H1 (cell line): ENCODE data around the gene MBD5. TPM values are rescaled to one million over a fixed set of nuclear protein-coding genes. Genes with fewer than 3 reads are reported as not detected.

ENCODE experiments used
- CTCF ChIA-PET: fragments of 300-600 bp; sonication (Branson Sonifier 250); formaldehyde crosslinking; loops from one replicate; lab custom pipeline; 2021; ENCODE audit not compliant: partially characterized antibody; lab: Charles Lee
- POLR2A ChIA-PET: fragments of 300-600 bp; sonication (Branson Sonifier 250); formaldehyde crosslinking; loops from one replicate; lab custom pipeline; 2021; ENCODE audit warnings: inconsistent platforms; ENCODE audit not compliant: partially characterized antibody; lab: Charles Lee
- DNase-seq, 2 experiments: peaks; one replicate each; pipeline versions ENCODE4 v3.0.0 to v3.0.0-alpha.2; 2010 to 2022; ENCODE audit warnings: low spot score in 2 of 2, low read depth in 1 of 2, mixed read lengths in 1 of 2
- FAIRE-seq: peaks from 2 replicates; lab custom pipeline; 2011; peaks lifted over from hg19 to GRCh38; lab: Jason Lieb, UNC
- H2AFZ ChIP-seq: 2 replicates; pipeline ENCODE4 v1.8.1; 2012; ENCODE audit warnings: low read length, inconsistent platforms
- H2AK5ac ChIP-seq: 2 replicates; pipeline ENCODE4 v1.6.1; 2013; ENCODE audit warnings: low read depth, low read length
- H2BK120ac ChIP-seq: replicated peaks from 2 replicates; pipeline ENCODE3; 2013; ENCODE audit warnings: low read depth, low read length, inconsistent platforms
- H2BK12ac ChIP-seq: 2 replicates; pipeline ENCODE4 v1.6.1; 2013; ENCODE audit warnings: low read depth, low read length
- H2BK15ac ChIP-seq: 2 replicates; pipeline ENCODE4 v1.6.1; 2013; ENCODE audit warnings: low read length
- H2BK20ac ChIP-seq: 2 replicates; pipeline ENCODE4 v1.6.1; 2013; ENCODE audit warnings: low read length
- H2BK5ac ChIP-seq: 2 replicates; pipeline ENCODE4 v1.6.1; 2013; ENCODE audit warnings: low read depth, low read length
- H3K14ac ChIP-seq: 2 replicates; pipeline ENCODE4 v1.6.1; 2013; ENCODE audit warnings: inconsistent platforms; ENCODE audit not compliant: insufficient read length
- H3K18ac ChIP-seq: 2 replicates; pipeline ENCODE4 v1.6.1; 2013; ENCODE audit warnings: low read length; ENCODE audit errors: extremely low read depth
- H3K23ac ChIP-seq: 2 replicates; pipeline ENCODE4 v1.6.1; 2013; ENCODE audit warnings: inconsistent platforms; ENCODE audit not compliant: insufficient read length
- H3K23me2 ChIP-seq: 2 replicates; pipeline ENCODE4 v1.6.1; 2013; ENCODE audit warnings: low read depth, low read length
- H3K27ac ChIP-seq: 2 replicates; pipeline ENCODE4 v1.6.1; 2011; ENCODE audit warnings: low read depth, low read length, inconsistent platforms
- H3K27me3 ChIP-seq, 4 experiments: replicated peaks in 1 of 4; 1 replicate in 1 of 4; 2 replicates in 3 of 4; pipeline versions ENCODE4 v1.6.1 to v1.8.1; 2011 to 2013; ENCODE audit warnings: low read length in 3 of 4, mild to moderate bottlenecking in 3 of 4, inconsistent platforms in 2 of 4, mixed read lengths in 2 of 4, moderate library complexity in 1 of 4; ENCODE audit not compliant: control insufficient read depth in 3 of 4, insufficient read depth in 3 of 4; ENCODE audit errors: extremely low read depth in 1 of 4
- H3K36me3 ChIP-seq, 4 experiments: 2 replicates each; pipeline versions ENCODE4 v1.6.1 to v1.8.1; 2011 to 2013; ENCODE audit warnings: mild to moderate bottlenecking in 4 of 4, low read length in 3 of 4, moderate library complexity in 2 of 4, control low read depth in 1 of 4, inconsistent platforms in 1 of 4; ENCODE audit not compliant: insufficient read depth in 4 of 4, control insufficient read depth in 2 of 4
- H3K4ac ChIP-seq: replicated peaks from 2 replicates; pipeline ENCODE3; 2013; ENCODE audit warnings: low read length, low read depth, mixed read lengths, inconsistent platforms; ENCODE audit not compliant: insufficient read length
- H3K4me1 ChIP-seq, 4 experiments: replicated peaks in 1 of 4; 1 replicate in 1 of 4; 2 replicates in 3 of 4; pipeline versions ENCODE4 v1.6.1 to v1.8.1; 2011 to 2013; ENCODE audit warnings: low read length in 3 of 4, inconsistent platforms in 2 of 4, mixed read lengths in 1 of 4; ENCODE audit not compliant: insufficient read depth in 4 of 4, control insufficient read depth in 3 of 4
- H3K4me2 ChIP-seq, 2 experiments: 2 replicates each; pipeline versions ENCODE4 v1.6.1 to v1.8.1; 2011 to 2013; ENCODE audit warnings: low read depth in 2 of 2, low read length in 2 of 2, control low read depth in 1 of 2, inconsistent platforms in 1 of 2, mild to moderate bottlenecking in 1 of 2; ENCODE audit not compliant: insufficient read depth in 1 of 2
- H3K4me3 ChIP-seq, 4 experiments: fragments of 200-600, 300-600 bp in 1 of 4; sonication (generic), shearing (Covaris generic), sonication (Bioruptor Twin) in 1 of 4; 2 replicates each; pipeline versions ENCODE4 v1.5.1 to v1.8.1; 2011 to 2016; ENCODE audit warnings: low read length in 4 of 4, low read depth in 3 of 4, control low read depth in 2 of 4, inconsistent platforms in 2 of 4, mild to moderate bottlenecking in 2 of 4, mixed read lengths in 1 of 4, moderate library complexity in 1 of 4; ENCODE audit not compliant: insufficient read depth in 2 of 4; ENCODE audit errors: extremely low read depth in 1 of 4
- H3K56ac ChIP-seq: replicated peaks from 2 replicates; pipeline ENCODE3; 2013; ENCODE audit warnings: low read depth, mild to moderate bottlenecking, mixed read lengths, low read length, inconsistent platforms; ENCODE audit not compliant: insufficient read length
- H3K79me1 ChIP-seq: 2 replicates; pipeline ENCODE4 v1.6.1; 2013; ENCODE audit warnings: low read depth, low read length, control low read depth
- H3K79me2 ChIP-seq, 2 experiments: 2 replicates each; pipeline versions ENCODE4 v1.6.1 to v1.8.1; 2012 to 2013; ENCODE audit warnings: low read length in 2 of 2, mild to moderate bottlenecking in 2 of 2, inconsistent platforms in 1 of 2; ENCODE audit not compliant: insufficient read depth in 2 of 2, control insufficient read depth in 1 of 2
- H3K9ac ChIP-seq, 4 experiments: replicated peaks in 1 of 4; 1 replicate in 1 of 4; 2 replicates in 3 of 4; pipeline versions ENCODE4 v1.6.1 to v1.8.1; 2011 to 2013; ENCODE audit warnings: low read depth in 3 of 4, low read length in 3 of 4, control low read depth in 2 of 4, mild to moderate bottlenecking in 2 of 4, moderate library complexity in 2 of 4, inconsistent platforms in 1 of 4; ENCODE audit errors: extremely low read depth in 1 of 4
- H3K9me3 ChIP-seq, 2 experiments: 2 replicates each; pipeline versions ENCODE4 v1.6.1 to v1.8.1; 2012 to 2013; ENCODE audit warnings: mild to moderate bottlenecking in 2 of 2, moderate library complexity in 2 of 2, control low read depth in 1 of 2, inconsistent platforms in 1 of 2, low read depth in 1 of 2, low read length in 1 of 2, mixed read lengths in 1 of 2; ENCODE audit not compliant: insufficient read depth in 2 of 2
- H4K20me1 ChIP-seq, 2 experiments: replicated peaks in 1 of 2; 2 replicates each; pipeline versions ENCODE3 to v1.8.1; 2011 to 2013; ENCODE audit warnings: inconsistent platforms in 2 of 2, low read length in 2 of 2, mild to moderate bottlenecking in 1 of 2; ENCODE audit not compliant: insufficient read depth in 2 of 2, control insufficient read depth in 1 of 2
- H4K5ac ChIP-seq: 2 replicates; pipeline ENCODE4 v1.6.1; 2013; ENCODE audit warnings: low read length, low read depth, mixed read lengths, inconsistent platforms; ENCODE audit not compliant: insufficient read length
- H4K8ac ChIP-seq: 2 replicates; pipeline ENCODE4 v1.8.0; 2013; ENCODE audit warnings: mild to moderate bottlenecking, moderate library complexity, low read length, inconsistent platforms; ENCODE audit not compliant: insufficient read depth; ENCODE audit errors: extremely low read depth
- H4K91ac ChIP-seq: replicated peaks from 2 replicates; pipeline ENCODE3; 2013; ENCODE audit warnings: low read length, mixed read lengths, inconsistent platforms; ENCODE audit not compliant: insufficient read length
- CEBPB ChIP-seq: IDR thresholded peaks from 2 replicates; pipeline ENCODE4 v1.6.1; 2012; ENCODE audit warnings: low read depth, low read length
- CHD2 ChIP-seq: IDR thresholded peaks from 2 replicates; pipeline ENCODE4 v1.6.1; 2012; ENCODE audit warnings: low read length, improper control_type of control experiment
- CREB1 ChIP-seq: IDR thresholded peaks from 2 replicates; pipeline ENCODE4 v1.6.1; 2012; ENCODE audit warnings: inconsistent platforms
- EZH2 ChIP-seq: fragments of 200-600 bp; sonication (generic); IDR thresholded peaks from 2 replicates; pipeline ENCODE4 v1.7.1; 2012; ENCODE audit warnings: low read depth, mild to moderate bottlenecking, moderate library complexity, low read length, inconsistent platforms; ENCODE audit not compliant: severe bottlenecking
- FOSL1 ChIP-seq: IDR thresholded peaks from 2 replicates; pipeline ENCODE4 v1.6.1; 2011; ENCODE audit warnings: mild to moderate bottlenecking, low read depth, low read length, moderate library complexity; ENCODE audit not compliant: insufficient read depth
- MAFK ChIP-seq: IDR thresholded peaks from 2 replicates; pipeline ENCODE4 v1.6.1; 2012; ENCODE audit warnings: low read depth, mild to moderate bottlenecking, improper control_type of control experiment, low read length
- POLR2A ChIP-seq, 2 experiments: IDR thresholded peaks; 1 replicate in 1 of 2; 2 replicates in 1 of 2; pipeline ENCODE4 v1.6.1; 2011; ENCODE audit warnings: low read depth in 2 of 2, low read length in 2 of 2, mild to moderate bottlenecking in 2 of 2; ENCODE audit errors: control extremely low read depth in 1 of 2
- ZNF274 ChIP-seq: IDR thresholded peaks from 2 replicates; pipeline ENCODE4 v1.7.0; 2012; ENCODE audit warnings: low read length, borderline replicate concordance; ENCODE audit errors: extremely low read depth
- WGBS, 2 experiments: shearing (Covaris generic) in 1 of 2; methylation state at CpG; one replicate each; pipeline versions ENCODE4 v1.1.6 to v1.1.7; 2013 to 2015; ENCODE audit warnings: low lambda C conversion rate in 2 of 2, mixed read lengths in 2 of 2, inconsistent platforms in 1 of 2, low coverage in 1 of 2, missing lambda C conversion rate in 1 of 2; ENCODE audit not compliant: insufficient replicate concordance in 2 of 2, insufficient coverage in 1 of 2, insufficient read length in 1 of 2; ENCODE audit errors: extremely low coverage in 1 of 2, missing lambda C conversion rate in 1 of 2; 5-methylcytosine and 5-hydroxymethylcytosine counted together
- polyA plus RNA-seq, 7 experiments: library from polyadenylated mRNA; depleted of rRNA in 3 of 7; stranded (reverse) in 5 of 7; unstranded in 2 of 7; fragments of >200 nt in 5 of 7; fragments of 200-250 nt in 2 of 7; gene quantifications; 1 replicate in 5 of 7; 2 replicates in 1 of 7; 4 replicates in 1 of 7; pipeline versions ENCODE4 v1.2.1 to v1.2.3, GENCODE V29; 2011 to 2013; ENCODE audit warnings: missing spikeins in 2 of 7, mixed read lengths in 2 of 7
- total RNA-seq: library from RNA; stranded (reverse); fragmentation: NEBNext Ultra II Directional; extraction: Animal tissue kit (Norgen Biotek cat#: 25700); gene quantifications from 2 replicates; pipeline ENCODE4 v1.2.1, GENCODE V29; 2021

MBD5 gene
- total and polyA plus RNA-seq, 2 of the 8 experiments (the other 6 are each of a cell fraction or from before 2014, with no cell fraction given): 9.7 to 29.4 TPM

DNA sequence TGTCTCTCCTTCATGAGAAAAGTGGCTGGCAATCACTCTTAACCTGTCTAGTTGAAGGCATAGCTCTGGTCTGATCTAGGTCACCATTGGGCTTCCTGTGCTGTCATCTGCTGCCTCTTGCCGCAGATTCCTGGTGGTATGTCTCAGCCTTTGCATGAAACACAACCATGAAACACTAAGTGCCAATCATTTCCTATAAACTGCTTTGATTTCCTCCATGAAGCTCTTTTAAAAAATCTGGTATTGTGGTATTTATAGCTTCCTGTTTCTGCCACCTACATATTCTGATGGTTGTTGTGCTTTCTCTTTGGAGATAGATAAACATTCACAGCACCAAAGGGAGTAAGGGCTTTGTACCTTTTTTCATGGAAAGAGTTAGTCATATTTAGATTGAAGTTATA, 503.6 kb downstream of the MBD5 start:
- H2BK12ac ChIP-seq: no peak overlapping the region
- no peaks in the 10 kb centered on the region for H4K20me1 ChIP-seq
- H4K91ac ChIP-seq: no peak overlapping the region
- H3K4ac ChIP-seq: no peak overlapping the region
- H3K14ac ChIP-seq: no peak overlapping the region
- H3K4me3 ChIP-seq: no peak overlapping the region
- no peak overlapping the region for H4K8ac ChIP-seq
- no peak overlapping the region for H3K18ac ChIP-seq
- no peak for DNase-seq
- WGBS, 2 experiments: 95% methylated on average over 1 of the region's 1 CpG; no CpG with 5 or more reads in 1 of the 2 experiments
- POLR2A ChIA-PET: no interaction called here
- H2AFZ ChIP-seq: no peak overlapping the region
- no peak overlapping the region for H3K56ac ChIP-seq
- no peak overlapping the region for H2BK20ac ChIP-seq
- no peak overlapping the region for H4K5ac ChIP-seq
- TF ChIP-seq CHD2 (no peak), EZH2 (no peak), CEBPB (no peak), CREB1 (no peak), ZNF274 (no peak), FOSL1 (no peak), POLR2A (IDR thresholded peaks at IDR 0.05; ENCODE audit: control extremely low read depth in 1 of 2, low read depth in 2 of 2, low read length in 2 of 2) (no peak), MAFK (no peak)
- TF ChIP-seq, all 59 proteins: peak for 0
- no peaks in the 10 kb centered on the region for H3K36me3 ChIP-seq
- no peak overlapping the region for H2BK5ac ChIP-seq
- H3K79me2 ChIP-seq: no peaks in the 10 kb centered on the region
- no peaks in the 10 kb centered on the region for H3K79me1 ChIP-seq
- no peak overlapping the region for H3K4me2 ChIP-seq
- no peak overlapping the region for H2AK5ac ChIP-seq
- FAIRE-seq: no peak
- H3K27ac ChIP-seq: no peak overlapping the region
- no peaks in the 10 kb centered on the region for H3K23me2 ChIP-seq
- CTCF ChIA-PET: interaction anchor here (0.7 to 4.9 kb wide), 8 partner anchors 9 to 588 kb away, joined by 3 to 21 read pairs (median 4); no protein-coding TSS in a partner anchor
- peaks cover 2 to 10% (median 6%) of the 10 kb centered on the region in 4 experiments; a peak in 5 of 7 replicates for H3K4me1 ChIP-seq
- no peak overlapping the region for H2BK120ac ChIP-seq
- H3K9me3 ChIP-seq: no peaks in the 10 kb centered on the region
- H3K27me3 ChIP-seq: no peaks in the 10 kb centered on the region
- no peak overlapping the region for H3K23ac ChIP-seq
- H2BK15ac ChIP-seq: no peak overlapping the region
- H3K9ac ChIP-seq: no peak overlapping the region
